Calu3 (cell line): ENCODE measurements around the gene TOR3A. TPM values are rescaled to one million over a fixed set of nuclear protein-coding genes. Genes with fewer than 3 reads are reported as not detected.
A peak's percentile ranks its signal among the peaks of the same experiment; 100 is the strongest.

ENCODE experiments used
- BruUV-seq: library from RNA; stranded (reverse); fragments of 400-500 nt; replicated peaks from 2 replicates; lab custom pipeline; 2021; lab: Mats Ljungman, UMichigan
- CTCF ChIA-PET: fragments of 300-600 bp; sonication (Branson Sonifier 250); formaldehyde crosslinking; loops from one replicate; lab custom pipeline; 2022; ENCODE audit warnings: antibody characterized with exemption; lab: Charles Lee
- DNase-seq: peaks from one replicate; pipeline ENCODE4 v3.0.0; 2022
- H3K27ac Mint-ChIP-seq: one replicate; pipeline ENCODE4 v1.8.0; 2022; ENCODE audit warnings: mixed read lengths; ENCODE audit not compliant: unreplicated experiment
- H3K27me3 Mint-ChIP-seq: one replicate; pipeline ENCODE4 v1.8.0; 2022; ENCODE audit warnings: mixed read lengths; ENCODE audit not compliant: unreplicated experiment
- H3K36me3 Mint-ChIP-seq: one replicate; pipeline ENCODE4 v1.8.0; 2022; ENCODE audit warnings: mild to moderate bottlenecking, moderate library complexity, mixed read lengths; ENCODE audit not compliant: insufficient read depth, unreplicated experiment
- H3K4me1 Mint-ChIP-seq: one replicate; pipeline ENCODE4 v1.8.0; 2022; ENCODE audit warnings: mild to moderate bottlenecking, low read depth, mixed read lengths; ENCODE audit not compliant: unreplicated experiment
- H3K4me3 Mint-ChIP-seq: one replicate; pipeline ENCODE4 v1.8.0; 2022; ENCODE audit warnings: mild to moderate bottlenecking, low read depth, moderate library complexity, mixed read lengths; ENCODE audit not compliant: unreplicated experiment
- H3K9me3 Mint-ChIP-seq: one replicate; pipeline ENCODE4 v1.8.0; 2022; ENCODE audit warnings: low read depth, mixed read lengths; ENCODE audit not compliant: unreplicated experiment
- CTCF ChIP-seq: fragments of 200-600 bp; IDR thresholded peaks from one replicate; pipeline ENCODE4 v1.8.0; 2022; ENCODE audit warnings: antibody characterized with exemption; ENCODE audit not compliant: unreplicated experiment
- intact Hi-C: fragments of 100-400 bp; cut with micrococcal nuclease; formaldehyde crosslinking; loops from one replicate; pipeline ENCODE4 v1.10.0; 2022; ENCODE audit not compliant: unreplicated experiment
- total RNA-seq: library from RNA; stranded (reverse); gene quantifications from 2 replicates; pipeline ENCODE4 v1.2.3, GENCODE V29; 2022

The TOR3A gene
- total RNA-seq, 1 experiment from 2014 or later, result 38.8 TPM

GRCh38 chr1:179079113-179079761, 2.6 kb upstream of the TOR3A start:
- peak; percentile 56 for DNase-seq
- intact Hi-C loops, result loop anchor here (1.0 to 5.0 kb wide), 3 partner anchors 172 to 518 kb away; no protein-coding TSS in a partner anchor
- peaks cover 37% of the 10 kb centered on the region for H3K36me3 Mint-ChIP-seq
- H3K4me1 Mint-ChIP-seq, result peaks cover 13% of the 10 kb centered on the region
- H3K27me3 Mint-ChIP-seq, result no peaks in the 10 kb centered on the region
- H3K27ac Mint-ChIP-seq, result no peak overlapping the region
- H3K9me3 Mint-ChIP-seq, result no peaks in the 10 kb centered on the region
- TF ChIP-seq CTCF, result peak; percentile 63
- no TSS peak for BruUV-seq
- CTCF ChIA-PET, result interaction anchor here (0.7 kb wide), 2 partner anchors 97 to 267 kb away, joined by 3 to 4 read pairs; no protein-coding TSS in a partner anchor
- H3K4me3 Mint-ChIP-seq, result no peak overlapping the region

GRCh38 chr1:179080866-179081686, 794 bp upstream of the TOR3A start:
- Mint-ChIP-seq H3K27me3 (no peaks in the 10 kb centered on the region), H3K4me3 (peak overlapping the region; percentile 86), H3K4me1 (peaks cover 13% of the 10 kb centered on the region), H3K36me3 (peaks cover 55% of the 10 kb centered on the region), H3K9me3 (no peaks in the 10 kb centered on the region), H3K27ac (peak overlapping the region; percentile 92)
- BruUV-seq, result TSS peak; percentile 83
- no peak for DNase-seq
- CTCF ChIA-PET, result interaction anchor here (0.5 to 1.5 kb wide), 2 partner anchors 24 to 549 kb away, joined by 3 to 4 read pairs; no protein-coding TSS in a partner anchor
- no peak for TF ChIP-seq CTCF
- intact Hi-C loops, result loop anchor here (2.0 to 5.0 kb wide), 3 partner anchors 114 to 549 kb away; partner anchors contain the start of gene SOAT1

- Mint-ChIP-seq H3K4me3 (peak overlapping the region; percentile 86), H3K27me3 (no peaks in the 10 kb centered on the region), H3K9me3 (no peaks in the 10 kb centered on the region), H3K36me3 (peaks cover 58% of the 10 kb centered on the region), H3K27ac (peak overlapping the region; percentile 76), H3K4me1 (peaks cover 13% of the 10 kb centered on the region)
- CTCF ChIA-PET, result interaction anchor here (1.1 to 1.5 kb wide), 2 partner anchors 24 to 550 kb away, joined by 3 read pairs; no protein-coding TSS in a partner anchor
- TF ChIP-seq CTCF, result no peak
- BruUV-seq, result no TSS peak
- intact Hi-C loops, result loop anchor here (5.0 kb wide), 1 partner anchor 550 kb away; no protein-coding TSS in a partner anchor
- DNase-seq, result peak; percentile 45
Observed at GRCh38 chr1:179082333-179082998, 596 bp downstream of the TOR3A start.

- BruUV-seq, result no TSS peak
- CTCF ChIA-PET, result interaction anchor here (0.6 to 1.1 kb wide), 2 partner anchors 20 to 23 kb away, joined by 3 read pairs; no protein-coding TSS in a partner anchor
- Mint-ChIP-seq H3K9me3 (no peaks in the 10 kb centered on the region), H3K4me1 (peaks cover 13% of the 10 kb centered on the region), H3K27me3 (no peaks in the 10 kb centered on the region), H3K4me3 (peak overlapping the region; percentile 86), H3K27ac (peak overlapping the region; percentile 76), H3K36me3 (peaks cover 63% of the 10 kb centered on the region)
- intact Hi-C loops, result loop anchor here (5.0 kb wide), 1 partner anchor 551 kb away; no protein-coding TSS in a partner anchor
- DNase-seq, result peak; percentile 35
- TF ChIP-seq CTCF, result no peak
Observed at GRCh38 chr1:179082999-179083335, 1.1 kb downstream of the TOR3A start.
